Urinary bladder (tissue), 4 donors: Measurements from ENCODE around the gene NXT2. TPM values are rescaled to one million over a fixed set of nuclear protein-coding genes. Genes with fewer than 3 reads are reported as not detected.
"Not testable (repeated sequence)": the region's sequence is repeated elsewhere in the genome, so short reads cannot be mapped to it uniquely, and the experiment has no call there.

Source experiments
- DNase-seq: peaks from one replicate; pipeline ENCODE4 v3.0.0-alpha.2; 2015; ENCODE audit errors: extremely low spot score
- H3K27ac ChIP-seq: one replicate; pipeline ENCODE4 v1.5.1; 2013; ENCODE audit warnings: low read depth, mild to moderate bottlenecking, moderate library complexity
- H3K36me3 ChIP-seq: one replicate; pipeline ENCODE4 v1.6.1; 2013; ENCODE audit warnings: mild to moderate bottlenecking, moderate library complexity; ENCODE audit not compliant: insufficient read depth
- H3K4me1 ChIP-seq: one replicate; pipeline ENCODE4 v1.6.1; 2013; ENCODE audit warnings: mild to moderate bottlenecking, moderate library complexity; ENCODE audit not compliant: insufficient read depth
- H3K4me3 ChIP-seq: one replicate; pipeline ENCODE4 v1.5.1; 2013; ENCODE audit warnings: low read depth, low read length
- WGBS: extraction: QIAGEN DNeasy Blood & Tissue Kit; methylation state at CpG from one replicate; pipeline ENCODE4 v1.1.7; 2013; 5-methylcytosine and 5-hydroxymethylcytosine counted together
- polyA plus RNA-seq: library from polyadenylated mRNA; stranded (reverse); fragments of 200-250 nt; gene quantifications from one replicate; pipeline ENCODE4 v1.2.3, GENCODE V29; 2013
- total RNA-seq: library from RNA; depleted of rRNA; stranded (reverse); fragments of >200 nt; gene quantifications from one replicate; pipeline ENCODE4 v1.2.3, GENCODE V29; 2014
- donor health status: healthy with polysubstance abuse.
- donor health status: healthy.

The NXT2 gene
- total RNA-seq (23.4 TPM), polyA plus RNA-seq (6.1 TPM)

DNA sequence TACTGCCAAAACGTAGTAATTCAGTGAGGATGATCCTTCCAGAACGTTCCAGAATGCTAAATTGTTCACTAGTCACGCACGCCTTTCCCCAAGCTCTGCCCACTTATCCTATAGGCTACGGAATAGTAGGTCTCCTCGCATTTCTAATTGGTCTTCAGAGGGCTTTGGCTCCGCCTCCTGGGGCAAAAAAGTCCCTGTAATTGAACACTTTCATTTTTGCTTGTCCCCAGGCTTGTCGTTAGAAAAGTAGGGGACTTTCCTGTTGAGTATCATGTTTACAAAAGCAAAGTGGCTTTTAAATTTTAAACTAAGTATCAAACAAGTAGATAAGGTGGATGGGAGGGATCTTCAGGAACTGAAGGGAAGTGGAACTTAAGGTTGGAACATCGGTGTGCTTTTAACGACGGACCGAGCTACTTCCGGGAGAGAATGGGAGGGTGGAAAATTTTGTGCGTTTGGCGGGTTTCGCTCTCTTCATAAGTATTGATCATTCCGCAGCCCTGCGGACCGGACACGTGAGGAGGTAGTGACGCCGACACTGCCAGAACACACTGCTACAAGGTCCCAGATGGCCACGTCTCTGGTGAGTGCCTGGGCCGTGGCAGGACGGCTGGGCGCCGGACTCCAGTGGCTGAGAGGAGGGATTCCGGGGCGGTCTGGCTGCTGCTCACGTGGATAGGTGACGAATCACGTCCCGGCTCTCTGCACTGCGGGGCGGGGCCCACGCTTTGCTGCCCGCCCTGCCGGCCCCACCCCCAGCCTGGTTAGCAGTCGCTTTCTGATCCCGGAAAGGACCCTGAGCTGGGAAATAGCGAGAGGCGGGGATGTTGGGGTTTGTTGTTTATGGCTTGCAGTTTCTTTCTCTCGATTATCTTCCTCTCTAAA is at the start of gene NXT2:
Gene NXT2 (plus strand): TSS at position 406 of the 885 bp plus-strand sequence. CDS start 163 bp downstream, at position 569.
- DNase-seq = peak; percentile 78
- H3K4me3 ChIP-seq = peak within 1 kb of the TSS; percentile 53
- peak within 1 kb of the TSS; percentile 99 for H3K27ac ChIP-seq
- 2% methylated on average over 43 of the region's 43 CpGs for WGBS
- H3K4me1 ChIP-seq = no peaks in the 10 kb centered on the region
- no peaks in the 10 kb centered on the region for H3K36me3 ChIP-seq

DNA sequence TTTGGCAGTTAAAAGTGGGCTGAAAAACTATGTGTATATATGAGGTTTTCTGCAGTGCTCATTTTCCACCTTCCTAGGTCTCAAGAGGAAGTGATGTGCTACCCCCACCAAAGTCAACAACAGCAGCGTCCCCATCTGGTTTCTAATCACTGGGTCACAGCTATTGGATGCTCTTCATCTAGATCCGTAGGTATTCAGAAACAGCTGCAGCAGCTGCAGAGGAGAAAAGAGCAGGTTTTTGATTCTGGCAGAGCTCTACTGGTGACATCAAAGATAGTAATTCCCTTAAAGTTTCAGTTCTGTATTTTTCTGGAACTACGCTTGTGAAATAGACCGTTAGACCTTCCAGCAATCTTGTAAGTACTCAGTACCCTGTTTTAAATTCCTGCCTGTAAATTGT is 49.0 kb upstream of the NXT2 start:
- Histone ChIP-seq H3K27ac (no peak overlapping the region), H3K4me3 (no peak overlapping the region), H3K36me3 (no peaks in the 10 kb centered on the region), H3K4me1 (no peaks in the 10 kb centered on the region)
- WGBS = 23% methylated on average over 4 of the region's 4 CpGs
- DNase-seq = no peak

DNA sequence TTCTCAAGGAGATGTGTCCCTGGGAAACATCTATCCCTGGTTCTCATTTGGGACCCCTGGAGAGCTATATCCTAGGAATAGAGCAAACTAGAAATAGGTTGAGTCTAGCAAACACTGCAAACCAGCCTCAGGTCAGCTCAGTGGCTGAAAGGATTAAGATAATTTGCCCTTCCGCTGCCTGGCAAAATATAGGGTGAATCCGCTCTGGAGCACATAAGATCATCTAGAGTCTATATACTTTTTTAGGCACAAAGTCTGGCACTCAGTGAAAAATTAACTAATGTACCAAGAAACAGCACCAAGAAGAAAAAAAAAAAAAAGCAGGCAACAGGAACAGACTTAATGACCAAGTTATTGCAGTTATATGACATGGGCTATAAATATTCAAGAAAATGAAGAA is 47.5 kb upstream of the NXT2 start:
- no peaks in the 10 kb centered on the region for H3K4me1 ChIP-seq
- H3K36me3 ChIP-seq = no peaks in the 10 kb centered on the region
- WGBS = 78% methylated on average over 2 of the region's 2 CpGs
- no peak for DNase-seq
- H3K27ac ChIP-seq = no peak overlapping the region
- H3K4me3 ChIP-seq = no peak overlapping the region

DNA sequence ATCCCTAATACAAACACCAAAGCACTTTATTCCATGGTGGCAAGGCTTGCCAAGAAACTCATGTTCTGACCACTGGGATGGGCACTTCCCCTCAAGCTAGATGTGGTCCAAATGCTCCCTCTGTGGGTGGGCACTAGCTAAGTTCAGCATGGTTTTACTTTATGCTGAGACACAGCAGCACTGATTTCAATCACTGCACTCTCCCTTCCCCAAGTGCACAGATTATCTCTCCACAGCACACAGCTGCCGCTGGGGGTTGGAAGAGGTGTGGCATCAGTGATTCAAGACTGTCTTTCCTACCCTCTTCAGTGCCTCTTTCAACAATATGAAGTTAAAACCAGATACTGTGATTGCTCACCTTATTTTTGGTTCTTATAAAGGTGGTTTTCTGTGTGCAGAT is 38.2 kb upstream of the NXT2 start:
- no peak overlapping the region for H3K4me3 ChIP-seq
- H3K4me1 ChIP-seq = no peaks in the 10 kb centered on the region
- 59% methylated on average over 1 of the region's 1 CpG for WGBS

DNA sequence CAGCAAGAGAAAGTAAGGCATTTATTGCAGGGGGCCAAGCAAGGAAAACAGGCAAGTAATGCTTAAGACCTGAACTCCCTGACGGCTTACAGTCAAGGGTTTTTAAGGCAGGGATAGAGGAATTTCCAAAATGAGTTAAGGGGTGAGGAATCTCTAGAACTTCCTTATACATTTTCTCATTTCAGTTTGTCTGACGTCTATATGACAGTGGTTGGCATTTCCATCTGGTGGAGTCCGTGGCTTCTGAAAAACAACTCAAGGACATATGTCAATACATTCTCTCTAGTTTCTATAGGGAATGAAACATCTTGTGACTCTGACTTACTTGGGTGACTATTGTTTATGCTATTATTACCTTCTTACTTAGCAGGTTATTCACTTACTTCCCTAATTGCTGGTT is 35.5 kb upstream of the NXT2 start:
- no peak overlapping the region for H3K4me3 ChIP-seq
- no peaks in the 10 kb centered on the region for H3K36me3 ChIP-seq
- WGBS = 66% methylated on average over 3 of the region's 3 CpGs

More for the DNA sequence above, 38.2 kb upstream of the NXT2 start:
- no peak for DNase-seq
- Histone ChIP-seq H3K27ac (no peak overlapping the region), H3K36me3 (no peaks in the 10 kb centered on the region)

DNA sequence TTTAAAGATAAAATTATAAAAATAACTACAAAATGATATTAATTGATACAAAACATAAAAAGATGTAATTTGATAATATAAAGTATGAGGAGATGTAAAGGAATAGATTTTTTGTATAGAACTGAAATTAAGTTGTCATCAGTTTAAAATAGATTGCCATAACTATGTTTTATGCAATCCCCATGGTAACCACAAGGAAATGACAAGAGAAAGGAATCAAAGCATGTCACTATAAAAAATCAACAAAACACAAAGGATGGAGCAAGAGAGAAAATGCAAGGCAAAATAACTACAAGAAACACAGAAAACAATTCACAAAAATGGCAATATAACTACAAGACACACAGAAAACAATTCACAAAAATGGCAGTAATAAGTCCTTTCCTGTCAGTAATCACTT is 27.7 kb upstream of the NXT2 start:
- DNase-seq = no peak
- no peaks in the 10 kb centered on the region for H3K36me3 ChIP-seq
- H3K4me1 ChIP-seq = no peaks in the 10 kb centered on the region

More for the DNA sequence above, 35.5 kb upstream of the NXT2 start:
- DNase-seq = no peak
- no peaks in the 10 kb centered on the region for H3K4me1 ChIP-seq
- H3K27ac ChIP-seq = no peak overlapping the region

DNA sequence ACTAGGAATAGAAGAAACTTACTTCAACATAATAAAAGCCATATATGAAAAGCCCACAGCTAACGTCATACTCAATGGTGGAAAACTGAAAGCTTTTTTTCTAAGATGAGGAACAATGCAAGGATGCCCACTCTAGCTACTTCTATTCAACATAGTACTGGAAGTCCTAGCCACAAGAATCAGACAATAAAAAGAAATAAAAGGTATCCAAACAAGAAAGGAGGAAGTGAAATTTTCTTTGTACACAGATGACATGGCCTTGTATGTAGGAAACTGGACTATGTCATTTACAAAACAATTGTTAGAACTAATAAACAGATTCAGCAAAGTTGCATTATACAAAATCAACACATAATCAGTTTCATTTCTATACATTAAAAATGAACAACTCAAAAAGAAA is 25.5 kb upstream of the NXT2 start:
- no peak overlapping the region for H3K4me3 ChIP-seq
- WGBS = 67% methylated on average over 1 of the region's 1 CpG

More for the DNA sequence above, 27.7 kb upstream of the NXT2 start:
- Histone ChIP-seq H3K27ac (no peak overlapping the region), H3K4me3 (no peak overlapping the region)

DNA sequence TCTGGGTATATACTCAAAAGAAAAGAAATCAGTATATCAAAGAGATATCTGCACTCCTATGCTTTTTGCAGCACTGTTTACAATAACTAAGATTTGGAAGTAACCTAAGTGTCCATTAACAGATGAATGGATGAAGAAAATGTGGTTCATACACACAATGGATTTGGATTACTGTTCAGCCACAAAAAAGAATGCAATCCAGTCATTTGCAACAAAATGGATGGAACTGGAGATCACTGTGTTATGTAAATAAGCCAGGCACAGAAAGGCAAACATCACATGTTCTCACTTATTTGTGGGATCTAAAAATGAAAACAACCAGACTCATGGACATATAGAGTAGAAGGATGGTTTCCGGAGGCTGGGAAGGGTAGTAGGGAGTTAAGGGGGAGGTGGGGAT is 17.6 kb upstream of the NXT2 start:
- Histone ChIP-seq H3K36me3 (no peaks in the 10 kb centered on the region), H3K4me1 (no peaks in the 10 kb centered on the region), H3K4me3 (no peak overlapping the region), H3K27ac (no peak overlapping the region)
- no peak for DNase-seq
- 94% methylated on average over 1 of the region's 1 CpG for WGBS

More for the DNA sequence above, 25.5 kb upstream of the NXT2 start:
- H3K36me3 ChIP-seq = no peaks in the 10 kb centered on the region
- H3K4me1 ChIP-seq = no peaks in the 10 kb centered on the region
- DNase-seq = no peak
- no peak overlapping the region for H3K27ac ChIP-seq

DNA sequence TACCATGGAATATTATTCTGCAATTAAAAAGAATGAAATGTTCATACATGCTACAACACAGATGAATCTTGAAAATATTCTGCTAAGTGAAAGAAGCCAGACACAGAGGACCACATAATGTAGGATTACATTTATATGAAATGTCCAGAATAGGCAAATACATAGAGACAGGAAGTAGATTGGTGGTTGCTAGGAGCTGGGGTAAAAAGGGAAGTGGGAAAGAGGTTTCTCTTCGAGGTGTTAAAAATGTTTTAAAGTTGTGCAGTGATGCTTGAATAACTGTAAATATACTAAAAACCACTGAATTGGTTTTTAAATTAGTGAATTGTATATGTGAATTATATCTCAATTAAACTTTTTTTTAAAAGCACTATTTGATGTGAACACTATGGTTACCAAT is 3.6 kb upstream of the NXT2 start:
- no peak overlapping the region for H3K4me3 ChIP-seq
- H3K4me1 ChIP-seq = no peaks in the 10 kb centered on the region
- no peak for DNase-seq
- no peaks in the 10 kb centered on the region for H3K36me3 ChIP-seq
- H3K27ac ChIP-seq = no peak overlapping the region
- WGBS = 56% methylated on average over 1 of the region's 1 CpG

DNA sequence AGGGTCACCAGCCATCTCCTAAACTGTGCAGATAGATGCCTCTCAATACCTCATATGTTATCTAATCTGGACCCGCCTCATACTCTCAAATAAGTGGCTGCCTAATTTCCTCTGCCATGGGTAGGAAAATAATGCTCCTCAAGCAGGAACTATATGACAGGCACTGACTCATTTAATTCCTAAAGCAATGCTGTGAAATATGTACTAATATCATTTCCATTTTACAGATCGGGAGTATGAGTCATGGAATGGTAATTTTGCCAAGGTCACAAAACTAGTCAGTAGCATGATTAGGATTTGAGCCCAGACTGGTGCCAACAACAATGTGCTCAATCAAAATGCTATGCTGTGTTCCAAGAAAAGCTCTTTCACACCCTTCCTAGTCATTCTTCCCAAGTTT is 3.0 kb upstream of the NXT2 start:
- no peaks in the 10 kb centered on the region for H3K36me3 ChIP-seq
- no peak overlapping the region for H3K4me3 ChIP-seq
- no peak overlapping the region for H3K27ac ChIP-seq
- H3K4me1 ChIP-seq = no peaks in the 10 kb centered on the region
- no peak for DNase-seq
- 72% methylated on average over 2 of the region's 2 CpGs for WGBS

DNA sequence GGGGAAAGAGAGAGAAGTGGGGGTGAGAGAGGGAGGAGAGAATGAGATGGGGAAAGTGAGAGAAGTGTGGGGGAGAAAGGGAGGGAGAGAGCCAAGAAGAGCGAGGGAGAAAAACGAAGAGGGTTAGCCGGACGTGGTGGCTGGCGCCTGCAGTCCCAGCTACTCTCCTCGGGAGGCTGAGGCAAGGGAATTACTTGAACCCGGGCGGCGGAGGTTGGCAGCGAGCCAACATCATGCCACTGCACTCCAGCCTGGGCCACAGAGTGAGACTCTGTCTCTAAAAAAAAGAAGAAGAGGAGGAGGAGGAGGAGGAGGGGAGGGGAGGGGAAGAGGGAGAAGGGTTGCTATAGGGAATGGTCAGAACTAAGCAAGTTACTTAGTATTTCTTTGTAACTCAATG is 1.7 kb upstream of the NXT2 start:
- Histone ChIP-seq H3K36me3 (no peaks in the 10 kb centered on the region), H3K4me3 (no peak overlapping the region), H3K27ac (no peak overlapping the region), H3K4me1 (no peaks in the 10 kb centered on the region)
- WGBS = 88% methylated on average over 10 of the region's 10 CpGs
- DNase-seq = no peak

DNA sequence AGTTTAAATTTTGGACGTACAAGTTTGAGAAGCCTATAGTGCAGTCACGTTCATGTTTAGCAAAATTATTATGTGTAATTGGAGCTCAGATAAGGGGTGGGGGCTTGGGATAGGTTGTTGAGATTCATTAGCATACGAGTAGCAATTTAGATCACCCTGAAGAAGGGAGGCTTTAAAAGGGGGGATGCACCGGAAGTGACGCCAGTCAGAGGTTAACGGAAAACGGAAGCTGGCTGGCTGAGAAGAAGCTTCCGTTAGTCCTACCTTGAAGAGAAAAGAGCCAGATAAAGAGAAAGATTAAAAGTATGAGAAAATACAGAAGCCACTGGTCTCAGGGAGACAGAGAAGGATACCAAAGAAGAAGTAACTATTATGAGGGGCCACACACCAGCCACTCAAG is 1.1 kb upstream of the NXT2 start:
- Histone ChIP-seq H3K27ac (no peak overlapping the region), H3K4me1 (no peaks in the 10 kb centered on the region), H3K36me3 (no peaks in the 10 kb centered on the region), H3K4me3 (no peak overlapping the region)
- 74% methylated on average over 8 of the region's 8 CpGs for WGBS
- no peak for DNase-seq

DNA sequence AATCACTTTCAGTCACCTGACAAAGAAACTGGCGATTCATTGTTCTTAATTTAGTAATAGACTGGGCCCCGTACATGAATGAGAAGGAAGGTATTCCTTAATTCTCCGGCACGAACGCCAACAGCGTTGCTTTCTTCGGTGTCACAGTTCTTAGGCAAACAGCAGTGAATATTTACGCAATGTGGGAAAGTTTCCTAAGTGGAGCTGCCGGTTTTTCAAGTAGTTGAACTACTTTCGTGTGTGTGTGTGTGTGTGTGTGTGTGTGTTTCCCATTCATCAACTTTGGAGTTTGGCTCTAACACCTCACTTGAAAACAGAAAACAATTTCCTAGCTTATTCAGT is 651 bp downstream of the NXT2 start:
- peak overlapping the region; percentile 53 for H3K4me3 ChIP-seq
- DNase-seq = peak; percentile 53
- no peaks in the 10 kb centered on the region for H3K4me1 ChIP-seq
- H3K27ac ChIP-seq = peak overlapping the region; percentile 73
- under 1% methylated on average over 10 of the region's 10 CpGs for WGBS
- no peaks in the 10 kb centered on the region for H3K36me3 ChIP-seq

DNA sequence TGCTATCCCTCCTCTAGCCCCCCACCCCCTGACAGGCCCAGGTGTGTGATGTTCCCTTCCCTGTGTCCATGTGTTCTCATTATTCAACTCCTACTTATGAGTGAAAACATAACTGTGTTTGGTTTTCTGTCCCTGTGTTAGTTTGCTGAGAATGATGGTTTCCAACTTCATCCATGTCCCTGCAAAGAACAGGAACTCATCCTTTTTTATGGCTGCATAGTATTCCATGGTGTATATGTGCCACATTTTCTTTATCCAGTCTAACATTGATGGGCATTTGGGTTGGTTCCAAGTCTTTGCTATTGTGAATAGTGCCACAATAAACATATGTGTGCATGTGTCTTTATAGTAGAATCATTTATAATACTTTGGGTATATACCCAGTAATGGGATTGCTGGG is 2.4 kb downstream of the NXT2 start:
- not testable (repeated sequence) for H3K4me1 ChIP-seq, H3K36me3 ChIP-seq, H3K4me3 ChIP-seq, H3K27ac ChIP-seq, DNase-seq
